Activated naive CD4-positive, alpha-beta T cell treated with anti-CD3 and anti-CD28 coated beads, Interleukin-2, amount 50 U/mL, for 24 hours (primary cell): ENCODE data around the gene HYI.
"Not testable (repeated sequence)": the region's sequence is repeated elsewhere in the genome, so short reads cannot be mapped to it uniquely, and the experiment has no call there.

Experiments
- H3K27ac Mint-ChIP-seq: one replicate; pipeline ENCODE4 v1.8.0; 2021; ENCODE audit warnings: mild to moderate bottlenecking, mixed read lengths
- H3K27me3 Mint-ChIP-seq: one replicate; pipeline ENCODE4 v1.8.0; 2021; ENCODE audit warnings: mixed read lengths
- H3K36me3 Mint-ChIP-seq: one replicate; pipeline ENCODE4 v1.8.0; 2021; ENCODE audit warnings: mixed read lengths
- H3K4me1 Mint-ChIP-seq: one replicate; pipeline ENCODE4 v1.8.0; 2021; ENCODE audit warnings: mixed read lengths
- H3K4me3 Mint-ChIP-seq: one replicate; pipeline ENCODE4 v1.8.0; 2021; ENCODE audit warnings: mild to moderate bottlenecking, mixed read lengths
- H3K9me3 Mint-ChIP-seq: one replicate; pipeline ENCODE4 v1.8.0; 2021; ENCODE audit warnings: mixed read lengths

Gene HYI, protein sequence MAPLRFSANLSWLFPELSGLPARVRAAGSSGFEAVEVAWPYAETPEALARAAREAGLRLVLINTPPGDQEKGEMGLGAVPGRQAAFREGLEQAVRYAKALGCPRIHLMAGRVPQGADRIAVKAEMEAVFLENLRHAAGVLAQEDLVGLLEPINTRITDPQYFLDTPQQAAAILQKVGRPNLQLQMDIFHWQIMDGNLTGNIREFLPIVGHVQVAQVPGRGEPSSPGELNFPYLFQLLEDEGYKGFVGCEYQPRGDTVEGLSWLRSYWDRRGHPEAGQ

DNA sequence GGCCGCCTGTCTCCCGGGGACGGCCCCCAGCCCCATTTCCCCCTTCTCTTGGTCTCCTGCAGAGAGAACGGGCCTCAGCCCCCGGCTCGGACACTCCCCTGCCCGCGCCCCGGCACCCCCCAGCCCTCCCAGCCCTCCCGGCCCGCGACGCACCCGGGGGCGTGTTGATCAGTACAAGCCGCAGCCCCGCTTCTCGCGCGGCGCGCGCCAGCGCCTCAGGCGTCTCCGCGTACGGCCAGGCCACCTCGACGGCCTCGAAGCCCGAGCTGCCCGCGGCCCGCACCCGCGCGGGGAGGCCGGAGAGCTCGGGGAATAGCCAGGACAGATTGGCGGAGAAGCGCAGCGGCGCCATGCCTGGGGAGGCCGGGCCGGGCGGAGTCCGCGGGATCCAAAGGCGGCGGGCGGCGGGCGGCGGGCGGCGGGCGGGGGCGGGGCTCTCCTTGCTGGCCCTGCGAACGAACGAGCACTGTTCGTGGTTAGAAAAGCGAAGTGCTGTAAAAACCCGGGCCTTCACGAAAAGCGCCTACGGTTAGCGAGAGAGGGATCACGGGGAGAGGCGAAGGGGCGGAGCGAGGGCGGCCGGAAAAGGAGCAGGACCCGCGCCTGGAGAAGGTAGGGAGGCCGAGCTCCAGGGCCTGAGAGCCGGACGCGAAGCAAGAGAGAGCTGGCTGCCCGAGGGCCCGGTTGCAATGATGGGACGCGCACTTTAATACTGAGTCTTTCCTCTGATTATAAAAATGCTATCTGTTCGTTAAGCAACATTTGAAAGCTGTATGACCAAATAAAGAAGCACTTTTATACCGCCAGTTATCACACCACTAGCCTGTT lies at the start of gene HYI:
HYI (minus strand) TSS at position 490 of the 828 bp plus-strand sequence; CDS start at position 352, 138 bp downstream.
- H3K27me3 Mint-ChIP-seq, result peaks cover 4% of the 10 kb centered on the region
- peaks cover 23% of the 10 kb centered on the region for H3K4me1 Mint-ChIP-seq
- H3K36me3 Mint-ChIP-seq, result peaks cover 2% of the 10 kb centered on the region
- peak within 1 kb of the TSS; percentile 84 for H3K4me3 Mint-ChIP-seq
- peak within 1 kb of the TSS; percentile 90 for H3K27ac Mint-ChIP-seq
- no peaks in the 10 kb centered on the region for H3K9me3 Mint-ChIP-seq

DNA sequence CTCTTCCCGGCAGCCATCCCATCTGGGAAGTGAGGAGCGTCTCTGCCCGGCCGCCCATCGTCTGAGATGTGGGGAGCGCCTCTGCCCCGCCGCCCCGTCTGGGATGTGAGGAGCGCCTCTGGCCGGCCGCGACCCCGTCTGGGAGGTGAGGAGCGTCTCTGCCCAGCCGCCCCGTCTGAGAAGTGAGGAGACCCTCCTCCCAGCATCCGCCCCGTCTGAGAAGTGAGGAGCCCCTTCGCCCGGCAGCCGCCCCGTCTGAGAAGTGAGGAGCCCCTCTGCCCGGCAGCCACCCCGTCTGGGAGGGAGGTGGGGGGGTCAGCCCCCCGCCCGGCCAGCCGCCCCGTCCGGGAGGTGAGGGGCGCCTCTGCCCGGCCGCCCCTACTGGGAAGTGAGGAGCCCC lies 48.1 kb upstream of the HYI start:
- not testable (repeated sequence) for H3K9me3 Mint-ChIP-seq, H3K4me1 Mint-ChIP-seq, H3K4me3 Mint-ChIP-seq, H3K27me3 Mint-ChIP-seq, H3K27ac Mint-ChIP-seq, H3K36me3 Mint-ChIP-seq

DNA sequence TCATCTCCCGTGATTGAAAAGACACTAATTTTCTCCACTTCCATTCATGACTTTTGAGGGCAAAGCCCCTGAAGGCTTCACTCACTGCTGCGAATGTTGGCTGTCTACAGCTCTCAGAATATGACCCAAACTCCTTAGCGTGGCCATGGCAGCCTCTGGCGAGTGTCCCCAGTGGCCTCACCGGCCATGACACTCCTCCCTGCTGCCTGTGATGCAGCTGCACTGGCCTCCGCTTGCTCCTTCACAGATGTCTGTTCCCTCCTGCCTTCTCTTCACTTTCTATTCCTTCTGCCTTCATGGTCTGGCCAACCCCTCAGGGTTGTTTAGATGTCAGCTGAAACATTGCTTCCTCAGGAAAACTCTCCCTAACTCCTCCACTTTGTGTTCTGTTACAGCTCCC lies 46.2 kb upstream of the HYI start:
- H3K4me3 Mint-ChIP-seq, result no peak overlapping the region
- H3K4me1 Mint-ChIP-seq, result no peaks in the 10 kb centered on the region
- no peak overlapping the region for H3K27ac Mint-ChIP-seq
- H3K27me3 Mint-ChIP-seq, result peaks cover 2% of the 10 kb centered on the region
- H3K9me3 Mint-ChIP-seq, result no peaks in the 10 kb centered on the region
- no peaks in the 10 kb centered on the region for H3K36me3 Mint-ChIP-seq

DNA sequence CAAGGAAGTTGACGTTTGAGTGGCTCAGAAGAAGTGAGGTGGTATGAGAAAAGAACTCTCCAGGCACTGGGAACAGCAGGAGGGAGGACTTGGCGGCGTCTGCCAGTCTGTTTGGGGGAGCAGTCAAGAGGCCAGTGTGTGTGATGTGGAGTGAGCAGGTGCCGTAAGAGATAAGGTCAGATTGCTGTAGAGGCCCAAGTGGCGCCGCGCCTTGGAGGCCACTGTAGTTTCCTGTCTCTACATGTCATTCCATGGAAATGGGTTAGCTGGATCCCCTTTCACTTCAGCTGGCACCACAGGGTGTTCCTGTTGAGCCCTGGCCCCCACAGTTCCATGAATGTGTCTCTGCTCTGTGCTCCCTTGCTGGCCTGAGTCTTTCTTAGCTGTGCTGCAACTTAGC lies 41.5 kb upstream of the HYI start:
- peaks cover 1% of the 10 kb centered on the region for H3K36me3 Mint-ChIP-seq

DNA sequence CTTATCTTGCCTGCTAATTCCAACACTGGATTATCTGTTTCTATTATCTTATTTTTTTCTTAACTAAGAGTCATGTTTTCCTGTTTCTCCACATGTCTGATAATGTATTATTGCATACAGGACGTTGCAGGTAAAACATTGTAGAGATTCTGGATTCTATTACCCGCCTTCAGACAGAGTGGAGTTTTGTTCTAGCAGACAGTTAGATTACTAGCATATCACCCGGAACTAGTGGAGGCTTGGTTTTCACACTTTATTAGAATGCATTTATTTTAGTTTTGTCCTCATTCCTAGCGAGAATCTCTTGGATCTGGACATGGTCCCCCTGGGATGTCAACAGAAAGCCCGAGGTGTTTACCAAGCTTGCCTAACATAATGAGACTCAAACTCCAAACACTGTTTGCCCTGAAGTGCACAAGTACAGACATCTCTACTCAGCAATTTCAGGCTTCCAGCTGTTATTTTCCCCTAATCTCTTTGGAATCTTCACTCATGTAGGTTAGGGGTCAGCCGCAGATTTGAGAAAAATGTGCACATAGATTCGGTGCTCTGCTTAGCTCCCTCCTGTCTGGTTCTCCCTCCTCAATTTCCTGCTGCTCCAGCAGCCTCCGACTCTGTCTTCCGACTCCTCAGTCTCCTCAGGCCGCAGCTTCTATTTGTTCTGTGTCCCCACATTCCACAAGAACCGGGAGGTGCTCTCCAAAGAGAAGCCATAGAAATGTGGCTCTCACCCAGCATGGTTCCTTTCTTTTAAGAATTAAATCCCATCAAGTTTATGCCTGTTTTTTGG lies 40.1 kb upstream of the HYI start:
- H3K27me3 Mint-ChIP-seq, result peaks cover 5% of the 10 kb centered on the region
- no peak overlapping the region for H3K27ac Mint-ChIP-seq
- H3K4me1 Mint-ChIP-seq, result no peaks in the 10 kb centered on the region
- peaks cover 16% of the 10 kb centered on the region for H3K9me3 Mint-ChIP-seq
- H3K36me3 Mint-ChIP-seq, result peaks cover 4% of the 10 kb centered on the region
- H3K4me3 Mint-ChIP-seq, result no peak overlapping the region

More for the DNA sequence above, 41.5 kb upstream of the HYI start:
- peaks cover 5% of the 10 kb centered on the region for H3K27me3 Mint-ChIP-seq
- H3K9me3 Mint-ChIP-seq, result peaks cover 4% of the 10 kb centered on the region
- no peak overlapping the region for H3K4me3 Mint-ChIP-seq
- H3K27ac Mint-ChIP-seq, result no peak overlapping the region
- H3K4me1 Mint-ChIP-seq, result no peaks in the 10 kb centered on the region

DNA sequence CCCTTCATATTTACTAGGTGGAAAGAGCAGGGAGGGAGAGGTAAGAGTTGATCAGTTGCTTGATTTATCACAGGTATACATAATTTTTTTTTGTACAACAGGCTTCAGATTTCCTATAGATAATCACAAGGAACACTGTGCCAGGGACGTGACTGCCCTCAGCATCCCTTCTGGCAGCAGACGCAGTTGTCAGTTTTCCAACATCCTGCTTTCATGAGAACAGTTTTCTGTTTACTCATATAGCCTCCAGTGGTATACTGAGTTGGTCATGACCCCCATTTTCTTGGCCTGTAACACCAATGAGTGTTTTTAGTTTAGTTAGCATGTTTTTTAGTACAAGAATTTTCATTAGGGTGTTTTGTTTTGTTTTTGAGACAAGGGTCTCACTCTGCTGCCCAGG lies 39.1 kb upstream of the HYI start:
- no peaks in the 10 kb centered on the region for H3K4me1 Mint-ChIP-seq
- H3K27me3 Mint-ChIP-seq, result peaks cover 5% of the 10 kb centered on the region
- peaks cover 5% of the 10 kb centered on the region for H3K36me3 Mint-ChIP-seq
- H3K27ac Mint-ChIP-seq, result no peak overlapping the region
- H3K4me3 Mint-ChIP-seq, result no peak overlapping the region
- H3K9me3 Mint-ChIP-seq, result peaks cover 16% of the 10 kb centered on the region

DNA sequence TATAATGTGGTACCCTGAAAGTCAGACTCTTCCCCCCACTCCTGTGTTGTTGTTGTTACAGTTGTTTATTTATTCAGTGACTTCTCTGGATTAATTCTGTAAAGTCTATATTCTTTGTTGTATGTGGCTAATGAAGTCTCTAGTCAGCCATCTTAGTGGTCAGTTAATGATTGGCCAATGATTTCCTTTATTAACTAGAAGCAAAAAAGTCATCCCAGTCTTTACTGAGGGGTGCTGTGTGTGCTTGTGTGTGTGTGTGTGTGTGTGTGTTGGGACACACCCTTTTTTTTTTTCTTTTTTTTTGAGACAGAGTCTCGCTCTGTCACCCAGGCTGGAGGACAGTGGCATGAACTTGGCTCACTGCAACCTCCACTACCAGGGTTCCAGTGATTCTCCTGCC lies 37.3 kb upstream of the HYI start:
- Mint-ChIP-seq H3K4me3 (no peak overlapping the region), H3K4me1 (no peaks in the 10 kb centered on the region), H3K36me3 (peaks cover 8% of the 10 kb centered on the region), H3K27ac (no peak overlapping the region), H3K27me3 (peaks cover 5% of the 10 kb centered on the region), H3K9me3 (peaks cover 16% of the 10 kb centered on the region)

DNA sequence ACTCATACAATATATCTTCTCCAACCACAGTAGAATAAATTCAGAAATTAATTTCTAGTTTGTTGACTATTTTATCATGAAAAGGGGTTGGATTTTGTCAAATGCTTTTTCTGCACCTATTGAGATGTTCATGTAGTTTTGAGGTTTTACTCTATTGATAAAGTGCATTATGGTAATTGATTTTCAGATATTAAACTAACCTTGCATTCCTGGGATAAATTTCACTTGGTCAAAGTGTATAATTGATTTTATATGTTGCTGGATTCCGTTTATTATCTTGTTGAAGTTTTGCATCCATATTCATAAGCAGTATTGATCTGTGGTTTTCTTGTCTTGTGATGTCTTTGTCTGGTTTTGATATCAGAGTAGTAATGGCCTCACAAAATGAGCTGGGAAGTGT lies 34.4 kb upstream of the HYI start:
- Mint-ChIP-seq H3K36me3 (peaks cover 8% of the 10 kb centered on the region), H3K27ac (no peak overlapping the region), H3K4me3 (no peak overlapping the region), H3K27me3 (no peaks in the 10 kb centered on the region), H3K4me1 (no peaks in the 10 kb centered on the region), H3K9me3 (peaks cover 16% of the 10 kb centered on the region)

DNA sequence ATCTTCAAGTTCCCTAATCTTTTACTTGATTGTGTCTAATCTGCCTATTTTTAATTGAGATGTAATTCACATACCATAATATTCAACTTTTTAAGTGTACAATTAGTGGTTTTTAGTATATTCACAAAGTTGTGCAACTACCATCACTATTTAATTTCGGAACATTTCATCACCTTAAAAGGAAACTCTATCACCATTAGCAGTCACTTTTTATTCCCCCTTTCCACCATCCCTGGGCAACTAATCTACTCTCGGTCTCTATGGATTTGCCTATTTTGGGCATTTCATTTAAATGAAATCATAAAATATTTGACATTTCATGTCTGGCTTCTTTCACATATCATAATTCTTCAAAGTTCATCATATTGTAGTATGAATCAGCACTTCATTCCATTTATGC lies 30.6 kb upstream of the HYI start:
- Mint-ChIP-seq H3K27ac (no peak overlapping the region), H3K27me3 (no peaks in the 10 kb centered on the region), H3K4me1 (peaks cover 4% of the 10 kb centered on the region), H3K4me3 (no peak overlapping the region), H3K36me3 (peaks cover 4% of the 10 kb centered on the region), H3K9me3 (peaks cover 5% of the 10 kb centered on the region)

DNA sequence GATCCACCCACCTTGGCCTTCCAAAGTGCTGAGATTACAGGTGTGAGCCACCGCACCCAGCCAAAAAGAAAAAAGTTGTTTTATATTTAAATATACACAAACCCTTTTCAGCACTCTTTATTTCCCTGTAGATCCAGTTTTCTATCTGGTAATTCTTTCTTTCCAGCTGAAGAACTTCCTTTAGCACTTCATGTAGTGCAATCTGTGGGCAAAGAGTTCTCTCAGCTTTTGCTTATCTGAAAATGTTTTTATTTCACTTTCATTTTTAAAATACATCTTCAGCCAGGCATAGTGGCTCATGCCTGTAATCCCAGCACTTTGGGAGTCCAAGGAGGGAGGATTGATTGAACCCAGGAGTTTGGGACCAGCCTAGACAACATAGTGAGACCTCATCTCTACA lies 28.5 kb upstream of the HYI start:
- no peaks in the 10 kb centered on the region for H3K9me3 Mint-ChIP-seq
- H3K27me3 Mint-ChIP-seq, result no peaks in the 10 kb centered on the region
- H3K36me3 Mint-ChIP-seq, result peaks cover 1% of the 10 kb centered on the region
- no peak overlapping the region for H3K4me3 Mint-ChIP-seq
- no peak overlapping the region for H3K27ac Mint-ChIP-seq
- peaks cover 4% of the 10 kb centered on the region for H3K4me1 Mint-ChIP-seq

DNA sequence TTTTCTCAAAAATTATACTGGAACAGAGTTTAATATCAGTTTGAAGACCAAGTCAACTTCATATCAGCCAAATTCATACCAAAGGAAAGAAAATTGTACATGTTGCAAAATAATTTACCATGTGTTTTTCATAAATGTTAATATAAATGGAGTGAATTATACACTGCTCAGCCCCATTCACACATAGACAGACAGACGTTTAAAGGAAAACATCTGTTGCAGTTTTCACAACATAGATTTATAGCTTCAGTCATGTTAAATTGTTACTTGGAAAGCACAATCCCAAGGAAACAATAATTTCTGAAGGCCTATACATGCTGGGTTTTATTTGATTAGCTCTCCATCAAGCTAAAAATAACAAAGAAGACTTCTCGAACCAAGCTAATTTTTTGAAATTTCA lies 27.8 kb upstream of the HYI start:
- Mint-ChIP-seq H3K36me3 (no peaks in the 10 kb centered on the region), H3K9me3 (no peaks in the 10 kb centered on the region), H3K27me3 (no peaks in the 10 kb centered on the region), H3K4me3 (no peak overlapping the region), H3K4me1 (peaks cover 4% of the 10 kb centered on the region), H3K27ac (no peak overlapping the region)

DNA sequence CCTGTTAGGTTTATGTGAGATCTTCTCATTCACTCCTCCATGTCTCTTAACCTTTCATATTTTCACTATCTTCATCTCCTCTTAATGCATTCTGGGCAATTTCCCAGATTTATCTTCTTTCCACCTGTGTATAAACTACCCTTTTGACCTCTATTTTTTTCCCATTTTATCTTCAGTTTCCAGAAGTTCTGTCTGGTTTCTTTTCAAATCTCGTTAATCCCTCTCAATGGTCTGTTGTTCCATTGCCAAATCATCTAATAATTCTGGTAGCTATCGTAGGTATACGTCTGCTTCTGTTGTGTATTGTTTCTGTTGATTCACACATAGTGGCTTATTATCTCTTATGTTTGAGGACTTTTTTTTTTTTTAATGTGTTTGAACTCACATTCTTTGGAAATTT lies 25.7 kb upstream of the HYI start:
- Mint-ChIP-seq H3K9me3 (no peaks in the 10 kb centered on the region), H3K4me1 (peaks cover 4% of the 10 kb centered on the region), H3K4me3 (no peak overlapping the region), H3K27ac (no peak overlapping the region), H3K36me3 (no peaks in the 10 kb centered on the region), H3K27me3 (no peaks in the 10 kb centered on the region)

DNA sequence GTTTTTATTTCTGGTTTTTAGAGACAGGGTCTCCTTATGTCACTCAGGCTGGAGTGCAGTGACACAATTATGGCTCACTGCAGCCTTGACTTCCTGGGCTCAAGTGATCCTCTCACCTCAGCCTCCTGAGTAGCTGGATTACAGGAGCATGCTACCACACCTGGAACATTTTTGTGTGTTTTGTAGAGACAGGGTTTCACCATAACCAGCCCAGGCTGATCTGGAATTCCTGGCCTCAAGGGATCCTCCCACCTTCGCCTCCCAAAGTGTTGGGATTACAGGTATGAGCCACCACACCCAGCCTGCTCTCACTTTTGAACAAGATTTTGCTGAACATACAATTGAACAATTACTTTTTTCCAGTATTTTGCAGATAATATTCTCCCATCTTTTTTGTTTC lies 24.0 kb upstream of the HYI start:
- Mint-ChIP-seq H3K9me3 (no peaks in the 10 kb centered on the region), H3K4me3 (no peak overlapping the region), H3K27ac (no peak overlapping the region), H3K4me1 (peaks cover 4% of the 10 kb centered on the region), H3K36me3 (no peaks in the 10 kb centered on the region), H3K27me3 (peaks cover 2% of the 10 kb centered on the region)

DNA sequence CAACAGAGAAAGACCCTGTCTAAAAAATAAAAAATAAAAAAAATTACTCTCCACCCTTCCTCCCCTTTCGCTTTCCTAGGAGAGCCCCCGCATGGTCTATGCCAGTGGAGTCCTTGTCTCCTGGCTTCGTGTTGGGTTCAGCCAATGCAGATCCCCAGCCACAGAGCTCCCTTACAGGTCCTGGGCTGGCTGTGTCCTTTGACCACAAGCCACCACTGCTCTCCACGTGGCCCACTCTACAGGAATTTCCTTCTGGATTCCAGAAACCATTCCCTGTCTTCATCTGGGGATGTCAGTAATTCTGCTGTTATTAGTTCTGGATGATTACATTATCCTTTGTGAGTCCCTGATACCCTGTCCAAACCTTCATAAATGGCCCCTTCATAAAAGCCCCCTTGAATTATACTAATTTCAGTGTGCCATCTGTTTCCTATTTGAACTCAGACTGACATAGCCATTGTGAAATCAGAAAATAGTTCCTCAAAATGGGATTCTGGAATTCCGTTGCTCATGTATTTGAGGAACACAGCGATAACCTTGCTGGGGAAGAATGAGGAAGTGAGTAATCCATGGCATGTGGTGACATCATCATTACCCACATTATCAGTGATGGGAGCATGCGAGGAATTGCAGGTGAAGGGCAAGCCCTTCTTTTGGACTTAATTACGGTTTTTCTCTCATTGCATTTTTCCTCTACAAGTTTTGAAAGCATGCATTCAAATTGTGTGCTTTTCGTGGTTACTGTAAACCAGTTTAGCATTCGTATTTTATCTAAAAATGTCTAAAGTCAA lies 22.1 kb upstream of the HYI start:
- H3K27ac Mint-ChIP-seq, H3K9me3 Mint-ChIP-seq, H3K4me1 Mint-ChIP-seq, H3K27me3 Mint-ChIP-seq, H3K36me3 Mint-ChIP-seq, H3K4me3 Mint-ChIP-seq: not testable (repeated sequence)

DNA sequence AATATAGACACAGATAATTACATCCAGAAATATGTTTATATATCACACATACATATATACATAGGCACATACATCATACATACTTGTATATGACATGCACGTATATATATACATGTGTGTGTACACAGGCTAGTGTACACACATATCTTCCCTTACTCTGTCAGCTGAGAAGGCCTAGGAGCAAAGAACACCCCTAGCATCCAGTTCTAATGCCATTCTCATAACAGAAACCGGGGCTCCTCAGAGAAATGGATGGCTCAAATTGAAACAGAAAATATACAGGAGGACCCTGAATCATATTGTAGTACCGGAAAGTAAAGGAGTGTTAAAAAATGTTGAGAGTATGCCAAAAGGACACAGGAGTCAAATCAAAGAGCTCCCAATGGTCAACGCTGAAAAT lies 19.7 kb upstream of the HYI start:
- no peak overlapping the region for H3K4me3 Mint-ChIP-seq
- no peaks in the 10 kb centered on the region for H3K4me1 Mint-ChIP-seq
- H3K9me3 Mint-ChIP-seq, result no peaks in the 10 kb centered on the region
- no peaks in the 10 kb centered on the region for H3K36me3 Mint-ChIP-seq
- H3K27me3 Mint-ChIP-seq, result peaks cover 2% of the 10 kb centered on the region
- H3K27ac Mint-ChIP-seq, result no peak overlapping the region
